Lung (tissue), 12 donors: ENCODE results near the gene CASZ1. TPM values are rescaled to one million over a fixed set of nuclear protein-coding genes. Genes with fewer than 3 reads are reported as not detected.

ENCODE experiments used
- ATAC-seq: fragments of 200-7000 bp; cut with Tn5 transposase; one replicate; pipeline ENCODE4 v1.9.1; 2020; ENCODE audit warnings: moderate number of reproducible peaks; ENCODE audit not compliant: insufficient read depth, low FRiP score
- DNase-seq, 3 donors: peaks; one replicate each; pipeline ENCODE4 v3.0.0-alpha.2; 2013 to 2017
- H3K27ac ChIP-seq, 2 donors: one replicate each; pipeline ENCODE4 v1.5.1; 2013; ENCODE audit warnings: mild to moderate bottlenecking in 2 of 2, moderate library complexity in 2 of 2, control low read depth in 1 of 2, inconsistent platforms in 1 of 2, low read depth in 1 of 2, low read length in 1 of 2
- H3K27me3 ChIP-seq, 3 donors: one replicate each; pipeline ENCODE4 v1.5.1; 2013; ENCODE audit warnings: low read length in 2 of 3; ENCODE audit not compliant: control insufficient read depth in 3 of 3, insufficient read depth in 3 of 3
- H3K36me3 ChIP-seq, 4 donors: one replicate each; pipeline ENCODE4 v1.5.1; 2013; ENCODE audit warnings: low read length in 4 of 4, mild to moderate bottlenecking in 1 of 4, moderate library complexity in 1 of 4; ENCODE audit not compliant: control insufficient read depth in 4 of 4, insufficient read depth in 4 of 4
- H3K4me1 ChIP-seq, 5 donors: one replicate each; pipeline ENCODE4 v1.5.1; 2013; ENCODE audit warnings: low read length in 5 of 5, mild to moderate bottlenecking in 2 of 5, moderate library complexity in 1 of 5; ENCODE audit not compliant: control insufficient read depth in 5 of 5, insufficient read depth in 5 of 5
- H3K4me3 ChIP-seq: one replicate; pipeline ENCODE4 v1.5.1; 2013; ENCODE audit warnings: mild to moderate bottlenecking, control low read depth, moderate library complexity
- H3K9ac ChIP-seq, 2 donors: one replicate each; pipeline ENCODE4 v1.5.1; 2013; ENCODE audit warnings: low read length in 2 of 2, control low read depth in 1 of 2; ENCODE audit not compliant: insufficient read depth in 1 of 2
- H3K9me3 ChIP-seq, 4 donors: one replicate each; pipeline ENCODE4 v1.5.1; 2013; ENCODE audit warnings: low read length in 3 of 4, mild to moderate bottlenecking in 1 of 4, moderate library complexity in 1 of 4; ENCODE audit not compliant: control insufficient read depth in 4 of 4, insufficient read depth in 3 of 4
- CTCF ChIP-seq: IDR thresholded peaks from 2 replicates; pipeline ENCODE4 v1.5.1; 2012; ENCODE audit warnings: mild to moderate bottlenecking; ENCODE audit errors: control extremely low read depth, extremely low read depth
- whole genome bisulfite sequencing, 2 donors: extraction: QIAGEN DNeasy Blood & Tissue Kit; methylation state at CpG; one replicate each; pipeline ENCODE4 v1.1.7; 2013; 5-methylcytosine and 5-hydroxymethylcytosine counted together
- polyA plus RNA-seq, 2 donors: library from polyadenylated mRNA; stranded (reverse); fragments of 200-250 nt; gene quantifications; one replicate each; pipeline ENCODE4 v1.2.1, GENCODE V29; 2013
- total RNA-seq, 2 donors: library from RNA; depleted of rRNA in 1 of 2; stranded (reverse); fragments of >200 nt in 1 of 2; gene quantifications; one replicate each; pipeline ENCODE4 v1.2.1, GENCODE V29; 2014 to 2021
- donor health status: control.
- donor health status: control.
- donor health status: Bipolar disorder and iron deficiency.
- donor health status: healthy.
- donor health status: DM: yes; HTN: yes; CAD: no.

Gene CASZ1
- total and polyA plus RNA-seq, 4 donors = 10.3 to 69.9 (median 40.5) TPM

- peak in 1 of 3 donors; percentile 33 for DNase-seq
- Histone ChIP-seq H3K9ac (no peak overlapping the region), H3K27me3 (no peaks in the 10 kb centered on the region), H3K36me3 (peaks cover 0 to 18% (median 8%) of the 10 kb centered on the region in 4 donors), H3K4me1 (peaks cover 0 to 45% (median 10%) of the 10 kb centered on the region in 5 donors), H3K9me3 (no peaks in the 10 kb centered on the region), H3K27ac (no peak overlapping the region), H3K4me3 (no peak overlapping the region)
- 90 to 91% methylated on average over 36 of the region's 36 CpGs for WGBS, 2 donors
- ATAC-seq = no peak
- no peak for TF ChIP-seq CTCF
These were observed 166.5 kb downstream of the CASZ1 start for GRCh38 chr1:10629816-10630571.

- Histone ChIP-seq H3K27ac (no peak overlapping the region), H3K4me3 (no peak overlapping the region), H3K9ac (no peak overlapping the region), H3K36me3 (peaks cover 0 to 26% (median 10%) of the 10 kb centered on the region in 4 donors), H3K27me3 (no peaks in the 10 kb centered on the region), H3K9me3 (no peaks in the 10 kb centered on the region), H3K4me1 (peaks cover 0 to 38% (median 7%) of the 10 kb centered on the region in 5 donors)
- TF ChIP-seq CTCF = no peak
- no peak for ATAC-seq
- WGBS, 2 donors = 95 to 96% methylated on average over 24 to 25 of the region's 25 CpGs
- peak in 1 of 3 donors; percentile 11 for DNase-seq
These were observed 167.2 kb downstream of the CASZ1 start for GRCh38 chr1:10629091-10629815.

- WGBS, 2 donors = 68 to 86% methylated on average over 7 of the region's 7 CpGs
- no peaks in the 10 kb centered on the region for H3K27me3 ChIP-seq
- H3K36me3 ChIP-seq = peaks cover 0 to 30% (median 10%) of the 10 kb centered on the region in 4 donors
- H3K9ac ChIP-seq = no peak overlapping the region
- ATAC-seq = peak; percentile 5
- TF ChIP-seq CTCF = no peak
- no peaks in the 10 kb centered on the region for H3K9me3 ChIP-seq
- H3K4me1 ChIP-seq = peaks cover 0 to 36% (median 7%) of the 10 kb centered on the region in 5 donors
- no peak overlapping the region for H3K4me3 ChIP-seq
- peak; percentile 74 to 80 (median 76) for DNase-seq
- no peak overlapping the region for H3K27ac ChIP-seq
These were observed 167.8 kb downstream of the CASZ1 start for GRCh38 chr1:10628685-10629084.
